ENCODE measurements around the gene APOH.

APOH gene

DNA sequence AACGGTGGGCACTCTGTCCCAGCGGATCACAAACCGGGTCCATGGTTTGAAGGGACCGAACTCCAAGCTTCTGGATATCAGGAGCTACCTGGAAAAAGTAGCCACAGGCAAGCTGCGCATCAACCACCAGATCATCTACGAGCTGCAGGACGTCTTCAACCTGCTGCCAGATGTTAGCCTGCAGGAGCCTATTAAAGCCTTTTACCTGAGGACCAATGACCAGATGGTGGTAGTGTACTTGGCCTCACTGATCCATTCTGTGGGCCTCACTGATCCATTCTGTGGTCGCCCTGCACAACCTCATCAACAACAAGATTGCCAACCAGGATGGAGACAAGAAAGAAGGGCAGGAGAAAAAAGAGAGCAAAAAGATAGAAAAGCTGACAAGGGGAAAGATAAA is 31.0 kb downstream of the APOH start:
- no peaks in the 10 kb centered on the region for H3K9me3 ChIP-seq
- H3K4me3 ChIP-seq: no peak overlapping the region
- in situ Hi-C loops (cut with MboI; ENCODE audit: low sequenced_read_pairs): no loop called here
- no peaks in the 10 kb centered on the region for H3K27me3 ChIP-seq (ENCODE audit: low read depth)
- no peaks in the 10 kb centered on the region for H3K36me3 ChIP-seq (replicated peaks)
- H3K4me1 ChIP-seq: no peaks in the 10 kb centered on the region
- no peak for DNase-seq (ENCODE audit: low spot score in 2 of 2)

DNA sequence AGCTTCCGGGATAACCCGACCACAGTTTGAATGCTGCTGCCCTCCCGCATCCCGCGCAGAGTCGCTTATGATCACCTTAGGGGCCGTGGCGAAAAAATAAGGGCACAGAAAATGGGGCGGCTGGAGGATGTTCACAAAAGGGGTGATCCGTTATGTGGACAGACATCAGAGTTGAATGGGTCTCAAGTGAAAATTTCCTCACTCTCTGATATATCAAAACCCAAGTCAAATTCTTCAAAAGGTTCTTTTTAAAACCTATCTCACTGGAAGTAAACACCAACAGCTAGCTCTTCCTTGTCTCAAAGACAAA is 36.9 kb downstream of the APOH start:
- DNase-seq (ENCODE audit: low spot score in 2 of 2): no peak
- in situ Hi-C loops (cut with MboI; ENCODE audit: low sequenced_read_pairs): no loop called here
- H3K36me3 ChIP-seq (replicated peaks): 0 out of 2 replicates have a peak, but pooled peaks cover 3% of the 10 kb centered on the region
- peaks cover 19% of the 10 kb centered on the region for H3K4me1 ChIP-seq
- no peaks in the 10 kb centered on the region for H3K27me3 ChIP-seq (ENCODE audit: low read depth)
- peak overlapping the region; percentile 57 for H3K4me3 ChIP-seq
- H3K9me3 ChIP-seq: no peaks in the 10 kb centered on the region

- Histone ChIP-seq H3K27me3 (ENCODE audit: low read depth) (no peaks in the 10 kb centered on the region), H3K36me3 (replicated peaks) (0 out of 2 replicates have a peak, but pooled peaks cover 3% of the 10 kb centered on the region), H3K4me1 (peaks cover 19% of the 10 kb centered on the region), H3K9me3 (no peaks in the 10 kb centered on the region), H3K4me3 (peak within 1 kb of the TSS; percentile 57)
- DNase-seq (ENCODE audit: low spot score in 2 of 2): peak; percentile 70 to 92
- in situ Hi-C loops (cut with MboI; ENCODE audit: low sequenced_read_pairs): no loop called here
These were observed 37.4 kb downstream of the APOH start, which contains the start of gene CEP112 for GRCh38 chr17:66191593-66192377. CEP112 (minus strand) TSS chr17:66192133.

GRCh38 chr17:66190738-66191592 is 38.2 kb downstream of the APOH start:
- DNase-seq (ENCODE audit: low spot score in 2 of 2): peak in 1 of 2 experiments; percentile 9
- Histone ChIP-seq H3K4me1 (peaks cover 19% of the 10 kb centered on the region), H3K4me3 (peak overlapping the region; percentile 57), H3K36me3 (replicated peaks) (0 out of 2 replicates have a peak, but pooled peaks cover 3% of the 10 kb centered on the region), H3K27me3 (ENCODE audit: low read depth) (no peaks in the 10 kb centered on the region), H3K9me3 (no peaks in the 10 kb centered on the region)
- in situ Hi-C loops (cut with MboI; ENCODE audit: low sequenced_read_pairs): no loop called here

GRCh38 chr17:66187718-66188117 is 41.5 kb downstream of the APOH start:
- Histone ChIP-seq H3K27me3 (ENCODE audit: low read depth) (no peaks in the 10 kb centered on the region), H3K4me1 (peaks cover 19% of the 10 kb centered on the region), H3K9me3 (no peaks in the 10 kb centered on the region), H3K36me3 (replicated peaks) (peaks cover 7% of the 10 kb centered on the region), H3K4me3 (no peak overlapping the region)
- DNase-seq (ENCODE audit: low spot score in 2 of 2): no peak
- in situ Hi-C loops (cut with MboI; ENCODE audit: low sequenced_read_pairs): no loop called here

DNA sequence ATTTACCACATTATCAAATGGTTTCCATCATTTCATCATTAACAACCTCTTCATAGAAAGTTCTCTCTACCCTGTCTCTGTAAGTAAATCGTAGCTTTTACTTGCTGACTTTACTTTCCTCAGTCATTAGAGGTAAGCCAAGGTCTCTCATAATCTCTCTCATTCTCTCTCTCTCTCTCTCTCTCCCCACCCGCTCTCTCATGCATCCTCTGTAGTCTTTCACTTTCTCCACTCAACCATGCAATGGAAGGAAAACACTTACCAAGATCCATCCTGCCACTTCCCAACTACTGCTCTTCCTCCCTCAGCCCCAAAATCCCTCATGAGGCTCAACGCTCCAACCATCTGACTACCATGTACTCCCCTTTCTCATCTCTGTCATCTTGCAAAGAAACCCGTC is 43.4 kb downstream of the APOH start:
- Histone ChIP-seq H3K27me3 (ENCODE audit: low read depth) (no peaks in the 10 kb centered on the region), H3K36me3 (replicated peaks) (peaks cover 12% of the 10 kb centered on the region), H3K4me1 (peaks cover 10% of the 10 kb centered on the region), H3K9me3 (no peaks in the 10 kb centered on the region), H3K4me3 (no peak overlapping the region)
- no peak for DNase-seq (ENCODE audit: low spot score in 2 of 2)
- in situ Hi-C loops (cut with MboI; ENCODE audit: low sequenced_read_pairs): no loop called here

DNA sequence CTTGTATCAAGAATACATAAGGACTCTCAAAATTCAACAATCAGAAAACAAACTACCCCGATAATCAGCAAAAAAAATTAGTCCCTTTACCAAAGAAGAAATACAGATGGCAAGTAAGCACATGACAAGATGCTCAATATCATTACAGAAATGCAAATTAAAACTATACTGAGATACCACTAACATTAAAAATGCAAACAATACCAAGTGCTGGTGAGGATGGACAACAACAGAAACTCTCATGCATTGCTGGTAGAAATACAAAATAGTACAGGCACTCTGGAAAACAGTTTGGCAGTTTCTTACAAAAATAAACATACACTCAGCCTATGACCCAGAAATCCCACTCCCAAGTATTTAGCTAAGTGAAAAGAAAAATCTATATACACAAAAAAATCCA is 44.8 kb downstream of the APOH start:
- in situ Hi-C loops (cut with MboI; ENCODE audit: low sequenced_read_pairs): no loop called here
- DNase-seq (ENCODE audit: low spot score in 2 of 2): no peak
- H3K4me1 ChIP-seq: peaks cover 4% of the 10 kb centered on the region; the same call in 1 of the 2 replicates
- peaks cover 12% of the 10 kb centered on the region for H3K36me3 ChIP-seq (replicated peaks)
- H3K4me3 ChIP-seq: no peak overlapping the region
- no peaks in the 10 kb centered on the region for H3K27me3 ChIP-seq (ENCODE audit: low read depth)
- no peaks in the 10 kb centered on the region for H3K9me3 ChIP-seq

DNA sequence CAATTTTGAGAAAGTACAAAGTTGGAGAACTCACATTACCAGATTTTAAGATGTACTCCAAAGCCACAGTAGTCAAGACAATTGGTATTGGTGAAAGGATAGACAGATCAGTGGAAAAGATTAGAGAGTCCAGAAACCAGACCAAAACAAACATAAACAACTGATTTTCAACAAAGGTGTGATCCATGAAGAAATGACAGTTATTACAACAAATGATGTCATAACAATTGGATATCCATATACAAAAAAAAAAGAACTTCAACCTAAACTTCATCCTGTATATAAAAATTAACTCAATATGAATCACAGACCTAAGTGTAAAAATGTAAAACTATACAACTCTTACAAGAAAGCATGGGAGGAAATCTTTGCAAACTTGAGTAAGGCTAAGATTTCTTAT is 45.7 kb downstream of the APOH start:
- no peak for DNase-seq (ENCODE audit: low spot score in 2 of 2)
- no peaks in the 10 kb centered on the region for H3K27me3 ChIP-seq (ENCODE audit: low read depth)
- no peaks in the 10 kb centered on the region for H3K4me1 ChIP-seq
- H3K4me3 ChIP-seq: no peak overlapping the region
- in situ Hi-C loops (cut with MboI; ENCODE audit: low sequenced_read_pairs): no loop called here
- no peaks in the 10 kb centered on the region for H3K9me3 ChIP-seq
- peaks cover 9% of the 10 kb centered on the region for H3K36me3 ChIP-seq (replicated peaks)

DNA sequence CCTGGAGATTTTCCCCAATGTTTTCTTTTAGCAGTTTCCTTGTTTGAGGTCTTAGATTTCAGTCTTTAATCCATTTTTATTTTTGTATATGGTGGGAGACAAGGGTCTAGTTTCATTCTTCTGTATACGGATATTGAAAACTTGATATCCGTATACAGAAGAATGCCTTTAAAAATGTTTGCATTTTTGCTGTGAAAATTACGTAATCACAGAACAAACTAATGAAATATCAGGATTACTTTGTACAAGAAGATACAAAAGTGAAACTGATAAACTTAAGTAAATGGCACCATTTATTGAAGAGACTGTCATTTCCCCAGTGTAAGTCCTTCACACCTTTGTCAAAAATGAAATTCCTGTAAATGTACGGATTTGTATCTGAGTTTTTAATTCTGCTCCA is 50.6 kb downstream of the APOH start:
- no peak for DNase-seq (ENCODE audit: low spot score in 2 of 2)
- Histone ChIP-seq H3K36me3 (replicated peaks) (peaks cover 9% of the 10 kb centered on the region), H3K4me3 (no peak overlapping the region), H3K4me1 (no peaks in the 10 kb centered on the region), H3K27me3 (ENCODE audit: low read depth) (no peaks in the 10 kb centered on the region), H3K9me3 (no peaks in the 10 kb centered on the region)
- in situ Hi-C loops (cut with MboI; ENCODE audit: low sequenced_read_pairs): no loop called here

- H3K36me3 ChIP-seq (replicated peaks): no peaks in the 10 kb centered on the region
- H3K27me3 ChIP-seq (ENCODE audit: low read depth): no peaks in the 10 kb centered on the region
- H3K9me3 ChIP-seq: no peaks in the 10 kb centered on the region
- in situ Hi-C loops (cut with MboI; ENCODE audit: low sequenced_read_pairs): no loop called here
- DNase-seq (ENCODE audit: low spot score in 2 of 2): no peak
- no peaks in the 10 kb centered on the region for H3K4me1 ChIP-seq
- H3K4me3 ChIP-seq: no peak overlapping the region
These were observed 52.2 kb downstream of the APOH start for GRCh38 chr17:66177048-66177447.

- in situ Hi-C loops (cut with MboI; ENCODE audit: low sequenced_read_pairs): no loop called here
- DNase-seq (ENCODE audit: low spot score in 2 of 2): no peak
- H3K36me3 ChIP-seq (replicated peaks): no peaks in the 10 kb centered on the region
These were observed 53.3 kb downstream of the APOH start for GRCh38 chr17:66175892-66176291.

DNA sequence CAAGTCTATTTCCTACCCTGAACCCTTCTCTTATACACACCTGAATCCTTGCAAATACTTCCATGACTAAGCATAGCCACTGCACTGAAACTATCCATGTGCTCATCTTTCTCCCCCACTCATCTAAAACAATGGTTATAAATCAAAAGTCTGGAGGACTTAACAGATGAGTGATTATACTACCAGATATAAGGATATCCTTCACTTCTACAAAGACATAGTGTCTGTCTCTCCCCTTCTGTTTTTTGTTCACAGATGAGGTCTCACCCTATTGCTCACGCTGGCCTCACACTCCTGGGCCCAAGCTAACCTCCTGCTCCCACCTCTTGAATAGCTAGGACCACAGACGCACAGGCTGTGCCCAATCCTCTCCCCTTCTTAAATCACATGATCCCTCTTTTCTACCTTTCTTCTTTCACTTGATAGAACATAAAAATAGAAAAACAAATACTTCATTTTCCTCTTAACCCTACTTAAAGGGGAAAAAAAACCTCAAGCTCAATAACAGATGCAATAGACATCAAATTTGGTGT is 56.5 kb downstream of the APOH start:
- in situ Hi-C loops (cut with MboI; ENCODE audit: low sequenced_read_pairs): loop anchor here (25.0 kb wide), 3 partner anchors 460 to 885 kb away; partner anchors contain the start of gene AXIN2
- H3K36me3 ChIP-seq (replicated peaks): no peaks in the 10 kb centered on the region
- no peak overlapping the region for H3K4me3 ChIP-seq
- H3K27me3 ChIP-seq (ENCODE audit: low read depth): no peaks in the 10 kb centered on the region; the same call in 1 of the 2 replicates
- H3K4me1 ChIP-seq: no peaks in the 10 kb centered on the region
- H3K9me3 ChIP-seq: no peaks in the 10 kb centered on the region
- DNase-seq (ENCODE audit: low spot score in 2 of 2): no peak

More at GRCh38 chr17:66175892-66176291, 53.3 kb downstream of the APOH start:
- H3K4me3 ChIP-seq: no peak overlapping the region
- no peaks in the 10 kb centered on the region; the same call in 1 of the 2 replicates for H3K27me3 ChIP-seq (ENCODE audit: low read depth)
- H3K9me3 ChIP-seq: no peaks in the 10 kb centered on the region
- no peaks in the 10 kb centered on the region for H3K4me1 ChIP-seq

DNA sequence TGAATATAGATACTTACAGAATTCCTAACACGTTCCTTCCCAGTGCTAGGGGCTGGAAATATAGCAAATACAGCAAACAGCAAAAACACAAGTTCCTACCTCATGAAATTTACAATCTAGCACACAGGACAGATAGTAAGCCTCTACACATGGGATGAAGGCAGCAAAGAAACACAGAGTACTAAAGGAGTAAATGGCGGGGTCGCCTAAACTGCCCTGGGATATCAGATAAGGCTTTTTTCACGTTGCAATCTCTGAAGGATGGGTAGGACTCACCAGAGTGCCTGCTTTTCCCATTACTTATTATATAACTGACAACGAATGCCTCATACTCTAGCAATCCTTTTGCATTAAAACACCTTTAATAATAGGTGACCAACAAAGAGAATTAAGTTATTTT is 57.1 kb downstream of the APOH start:
- Histone ChIP-seq H3K27me3 (ENCODE audit: low read depth) (no peaks in the 10 kb centered on the region; the same call in 1 of the 2 replicates), H3K36me3 (replicated peaks) (no peaks in the 10 kb centered on the region), H3K4me1 (no peaks in the 10 kb centered on the region), H3K9me3 (no peaks in the 10 kb centered on the region), H3K4me3 (no peak overlapping the region)
- DNase-seq (ENCODE audit: low spot score in 2 of 2): no peak
- in situ Hi-C loops (cut with MboI; ENCODE audit: low sequenced_read_pairs): loop anchor here (25.0 kb wide), 3 partner anchors 460 to 885 kb away; partner anchors contain the start of gene AXIN2

Data from HAP-1 (cell line).